HG03139 (cell line): ENCODE measurements around the gene TMCC1.
"Not testable (repeated sequence)": the region's sequence is repeated elsewhere in the genome, so short reads cannot be mapped to it uniquely, and the experiment has no call there.

Experiments
- ATAC-seq: cut with Tn5 transposase; IDR thresholded peaks from one replicate; pipeline ENCODE4 v1.9.1; 2021; ENCODE audit not compliant: unreplicated experiment

Gene TMCC1

DNA sequence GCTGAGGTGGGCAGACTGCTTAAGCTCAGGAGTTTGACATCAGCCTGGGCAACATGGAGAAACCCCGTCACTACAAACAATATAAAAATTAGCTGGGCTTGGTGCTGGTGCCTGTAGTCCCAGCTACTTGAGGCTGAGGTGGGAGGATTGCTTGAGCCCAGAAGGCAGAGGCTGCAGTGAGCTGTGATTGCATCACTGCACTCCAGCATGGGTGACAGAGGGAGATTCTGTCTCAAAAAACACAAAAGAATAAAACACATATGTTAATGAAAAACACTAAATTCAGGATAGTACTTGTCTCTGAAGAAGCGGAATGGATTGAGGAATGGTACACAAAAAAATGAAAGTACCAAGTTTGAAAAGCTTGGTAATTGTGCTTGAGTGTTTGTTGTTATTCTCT lies 159.1 kb downstream of the TMCC1 start:
- ATAC-seq = no peak

DNA sequence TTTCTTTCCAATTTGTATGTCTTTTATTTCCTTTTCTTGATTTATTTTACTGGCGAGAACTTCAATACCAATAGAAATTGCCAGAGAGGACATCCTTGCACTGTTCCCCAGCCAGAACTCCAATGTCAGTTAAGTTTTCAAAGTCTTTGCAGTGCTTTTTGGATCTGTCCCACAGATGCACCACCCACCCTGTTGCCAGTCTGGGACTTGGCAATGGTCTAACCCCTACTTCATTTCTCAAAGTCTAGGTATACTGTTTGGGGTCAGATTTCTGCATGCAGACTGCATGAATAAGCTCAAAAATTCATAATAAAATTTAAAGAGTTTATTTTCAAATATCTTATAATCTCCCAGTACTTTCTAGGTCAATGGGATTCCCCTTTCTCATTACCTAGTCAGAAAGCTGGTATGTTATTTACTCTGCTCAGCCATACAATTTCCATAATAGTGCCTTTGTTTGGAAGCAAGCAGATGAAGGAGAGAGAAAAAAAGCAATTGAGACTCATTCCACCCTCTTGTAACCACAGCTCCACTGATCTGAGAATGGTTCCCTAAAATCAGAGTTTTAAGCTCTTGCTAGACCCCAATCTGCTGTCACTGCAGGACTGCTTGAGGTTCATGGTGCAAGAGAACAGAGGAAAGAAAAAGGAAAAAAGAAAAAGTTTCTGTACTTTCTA lies 161.2 kb downstream of the TMCC1 start:
- ATAC-seq = no peak

DNA sequence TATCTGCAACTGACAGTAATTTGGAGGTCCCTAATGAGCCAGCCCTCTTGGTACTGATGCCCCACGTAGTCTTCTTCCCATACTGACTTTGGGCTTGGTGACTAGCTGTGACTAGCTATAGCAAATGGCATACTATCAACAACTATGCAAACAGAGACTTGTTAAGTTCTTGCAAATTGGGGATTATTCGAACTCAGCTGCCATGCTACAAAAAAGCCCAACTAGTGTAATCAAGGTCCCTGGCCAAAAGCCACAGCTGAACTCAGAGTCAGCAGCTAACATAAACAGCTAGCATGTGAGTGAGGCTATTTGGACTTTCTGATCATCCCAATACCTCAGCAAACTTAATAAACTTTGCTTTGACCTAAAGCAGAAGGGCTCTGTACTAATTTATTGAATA lies 165.8 kb downstream of the TMCC1 start:
- ATAC-seq = no peak

DNA sequence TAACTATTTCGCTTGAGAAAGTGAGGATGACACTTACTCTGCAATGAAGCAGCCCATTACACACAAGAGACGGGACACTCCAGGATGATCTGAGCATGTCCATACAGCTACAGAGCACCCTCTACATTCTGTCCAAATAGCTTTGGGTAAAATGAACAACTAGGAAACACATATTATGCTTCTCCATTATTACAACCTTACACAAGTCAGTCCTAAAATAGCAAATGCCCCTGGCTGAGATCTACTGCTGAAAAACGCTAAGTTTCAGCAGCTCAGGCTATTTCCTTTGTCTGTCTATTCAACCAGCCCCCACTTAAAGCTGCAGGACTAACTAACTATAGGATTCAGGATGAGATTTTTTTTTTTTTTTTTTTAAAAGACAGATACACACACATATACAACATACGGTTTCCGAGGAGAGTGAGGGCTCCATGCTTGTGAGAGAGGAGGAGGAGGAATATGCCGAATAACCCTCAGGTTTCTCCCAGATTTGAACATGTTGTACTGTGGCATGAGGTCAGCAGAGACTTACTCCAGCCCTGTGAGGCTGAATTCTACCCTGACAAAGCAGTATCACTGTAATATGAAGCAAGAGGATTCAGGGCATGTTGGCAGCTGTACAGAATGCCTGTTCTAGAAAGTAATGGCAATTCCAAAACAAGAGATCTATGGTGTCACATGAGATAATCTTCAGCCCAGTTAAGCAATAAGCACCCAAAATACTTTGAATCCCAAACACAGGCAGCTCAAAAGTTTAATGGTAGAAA lies 169.8 kb downstream of the TMCC1 start:
- no peak for ATAC-seq

DNA sequence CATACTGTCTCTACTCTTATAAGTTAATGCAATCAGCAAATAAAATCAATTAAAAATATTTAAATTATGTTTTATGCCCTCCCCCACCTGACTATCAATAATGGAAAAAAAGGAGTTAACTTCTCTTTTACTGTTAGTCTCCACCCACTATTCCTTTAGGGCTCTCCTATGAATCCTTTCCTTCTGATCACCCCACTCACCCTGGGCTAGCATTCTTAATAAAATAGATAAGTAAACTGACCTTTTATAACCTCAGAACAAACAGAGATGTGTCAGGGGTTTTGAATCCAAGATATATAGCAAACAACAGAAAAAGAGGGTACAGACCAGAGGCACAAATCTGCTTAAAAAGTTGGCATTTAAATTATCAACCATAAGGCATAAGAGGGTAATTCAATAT lies 171.0 kb downstream of the TMCC1 start:
- ATAC-seq = no peak

DNA sequence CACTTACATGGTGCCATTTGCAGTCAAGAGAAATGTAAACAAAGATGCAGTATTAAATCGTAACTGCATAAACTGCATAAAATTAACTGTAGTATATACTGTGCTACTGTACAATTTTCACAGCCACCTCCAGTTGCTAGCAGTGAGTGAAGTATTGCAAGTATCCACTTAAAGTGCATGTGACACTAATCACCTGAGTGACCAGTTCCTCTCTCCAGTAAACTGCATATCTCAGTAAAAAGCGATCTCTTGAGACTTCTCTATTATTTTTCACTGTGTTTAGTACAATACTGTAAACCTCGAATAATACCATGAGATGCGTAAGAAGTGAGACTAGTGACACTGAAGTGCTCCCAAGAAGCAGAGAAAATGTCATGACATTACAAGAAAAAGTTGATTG lies 175.3 kb downstream of the TMCC1 start:
- no peak for ATAC-seq

DNA sequence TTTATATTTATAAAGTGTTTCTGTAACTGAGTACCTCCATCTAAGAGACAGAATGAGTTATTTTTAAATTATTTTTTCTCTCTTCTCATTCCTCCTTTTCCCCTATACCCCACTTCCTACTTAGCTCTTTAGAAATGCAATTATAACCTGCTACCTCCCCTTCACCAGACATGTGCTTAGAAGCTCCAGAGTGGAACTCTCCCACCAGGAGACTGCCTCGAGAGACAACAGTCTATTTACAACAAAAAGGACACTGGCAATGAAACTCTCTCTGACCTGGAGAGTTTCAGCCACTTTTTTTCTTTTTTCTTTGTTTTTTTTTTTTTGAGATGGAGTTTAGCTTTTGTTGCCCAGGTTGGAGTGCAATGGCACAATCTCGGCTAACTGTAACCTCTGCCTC lies 177.7 kb downstream of the TMCC1 start:
- no peak for ATAC-seq

DNA sequence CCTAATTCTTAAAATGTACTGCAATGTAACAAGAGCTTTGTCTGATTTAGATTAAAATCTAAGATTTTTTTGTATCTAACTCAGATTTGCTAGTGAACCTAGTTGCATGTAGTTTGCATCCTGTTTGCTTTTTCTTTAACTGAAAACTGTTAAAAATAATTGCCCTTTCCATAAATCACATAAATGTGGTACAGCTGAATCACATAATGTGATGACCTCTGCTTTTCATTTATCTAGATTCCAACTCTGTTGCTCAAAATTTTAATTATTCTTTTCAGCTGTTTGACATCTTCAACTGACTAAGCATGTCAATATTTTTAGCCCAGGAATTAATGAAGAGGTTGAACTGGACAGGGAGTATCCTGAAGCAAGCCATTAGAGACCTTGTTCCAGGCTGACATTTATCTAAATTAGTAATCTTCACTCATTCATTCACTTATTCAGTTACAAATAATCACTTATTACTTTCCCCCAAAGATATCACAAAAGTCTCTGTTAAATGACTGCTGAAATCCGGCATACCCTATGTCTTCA lies 185.1 kb downstream of the TMCC1 start:
- no peak for ATAC-seq

DNA sequence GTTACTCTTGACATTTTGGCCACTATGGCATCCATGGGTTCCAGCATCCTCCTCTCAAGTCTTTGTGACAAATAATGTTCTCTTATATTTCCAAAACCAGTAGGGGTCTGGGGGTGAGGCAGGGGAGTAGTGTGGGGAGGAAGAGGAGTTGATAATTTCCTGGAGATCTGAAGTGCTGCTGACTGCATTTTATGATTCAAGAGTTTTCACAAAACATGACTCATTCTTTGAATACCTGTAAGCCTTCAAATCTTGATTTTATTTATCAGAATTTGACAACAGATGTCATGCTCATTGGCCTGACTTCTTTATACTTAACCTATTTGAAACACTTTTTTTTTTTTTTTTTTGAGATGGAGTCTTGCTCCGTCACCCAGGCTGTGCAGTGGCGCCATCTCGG lies 188.2 kb downstream of the TMCC1 start:
- ATAC-seq = no peak

DNA sequence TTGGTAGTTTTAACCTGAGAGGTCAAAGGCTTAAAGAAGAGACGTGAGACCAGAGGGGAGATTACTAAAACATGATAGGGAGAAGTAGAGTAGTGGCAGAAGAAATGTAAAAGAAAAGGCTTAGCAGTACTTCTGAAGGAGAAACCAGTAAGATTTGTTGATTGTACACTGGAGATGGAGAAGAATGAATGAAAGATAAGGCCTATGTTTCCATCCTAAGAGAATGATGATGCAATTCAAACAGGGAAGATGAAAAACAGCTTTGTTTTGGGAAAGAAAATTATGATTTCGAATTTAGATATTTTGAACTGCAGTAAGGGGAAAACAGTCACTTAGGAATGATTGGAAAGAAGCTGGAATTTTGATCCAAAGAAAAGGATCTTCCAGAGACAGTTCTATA lies 189.6 kb downstream of the TMCC1 start:
- ATAC-seq = no peak

DNA sequence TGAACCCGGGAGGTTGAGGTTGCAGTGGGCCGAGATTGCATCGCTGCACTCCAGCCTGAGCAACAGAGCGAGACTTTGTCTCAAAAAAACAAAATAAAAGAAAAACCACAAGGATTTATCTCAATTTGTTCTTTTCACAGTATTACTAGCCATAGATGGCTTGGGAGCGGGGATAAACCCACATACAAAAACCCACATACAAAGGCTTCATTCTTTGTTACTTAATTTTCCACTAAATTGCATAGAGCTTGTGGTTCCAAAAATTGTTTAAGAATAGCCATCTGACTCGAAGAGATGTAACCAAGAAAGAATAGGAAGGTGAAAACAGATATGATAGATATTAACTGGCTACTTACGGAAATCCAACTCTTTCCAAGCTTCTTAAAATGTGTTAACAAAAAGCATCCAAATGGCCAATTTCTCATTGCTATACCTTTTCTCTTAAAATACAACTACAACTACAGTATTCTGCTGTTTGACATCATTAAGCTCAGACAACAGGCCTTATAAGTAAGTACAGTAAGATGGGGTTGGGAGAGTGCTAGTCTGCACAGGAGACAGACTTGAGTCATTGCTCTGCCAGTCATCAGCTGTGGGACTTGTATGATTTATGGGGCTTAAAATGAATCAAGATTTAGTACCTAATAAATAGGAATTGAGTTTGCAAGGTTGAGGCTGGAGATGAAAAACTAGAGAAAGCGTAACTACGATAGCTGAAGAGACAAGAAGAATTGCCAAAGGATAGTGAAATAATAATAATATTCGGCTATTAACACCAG lies 190.4 kb downstream of the TMCC1 start:
- no peak for ATAC-seq

DNA sequence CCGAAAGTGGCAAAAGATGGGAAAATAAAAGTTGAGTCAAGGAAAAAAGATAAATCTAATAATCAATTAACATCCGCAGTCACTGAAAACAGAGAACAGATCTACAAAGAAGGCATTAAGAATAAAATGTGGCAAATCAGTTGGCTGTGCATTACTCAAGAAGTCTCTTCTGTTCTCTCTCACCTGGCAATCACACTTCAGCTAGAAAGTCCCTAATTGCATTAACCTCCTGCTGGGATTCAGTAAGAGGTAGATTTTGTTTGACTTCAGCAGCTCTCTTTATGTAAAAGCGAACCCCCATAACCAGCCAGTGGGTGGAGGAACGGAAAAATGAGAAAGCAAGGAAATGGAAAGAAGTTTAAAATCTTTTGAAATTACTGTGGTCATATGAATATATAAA lies 192.3 kb downstream of the TMCC1 start:
- ATAC-seq = no peak

DNA sequence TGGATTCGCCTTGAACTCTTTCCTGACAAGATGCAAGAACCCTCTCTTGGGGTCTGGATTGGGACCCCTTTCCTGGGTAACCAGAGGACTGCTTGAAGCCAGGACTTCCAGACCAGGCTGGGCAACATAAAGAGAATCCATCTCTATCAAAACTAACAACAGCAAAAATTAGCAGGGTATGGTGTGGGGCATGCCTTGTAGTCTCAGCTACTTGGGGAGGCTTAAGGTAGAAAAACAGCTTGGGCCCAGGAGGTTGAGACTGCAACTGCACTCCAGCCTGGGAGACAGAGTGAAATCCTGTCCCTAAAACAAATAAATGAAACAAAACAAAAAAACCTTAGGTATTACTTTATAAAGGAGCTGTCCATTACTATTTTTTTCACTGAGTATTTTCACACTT lies 193.9 kb downstream of the TMCC1 start:
- ATAC-seq = no peak

DNA sequence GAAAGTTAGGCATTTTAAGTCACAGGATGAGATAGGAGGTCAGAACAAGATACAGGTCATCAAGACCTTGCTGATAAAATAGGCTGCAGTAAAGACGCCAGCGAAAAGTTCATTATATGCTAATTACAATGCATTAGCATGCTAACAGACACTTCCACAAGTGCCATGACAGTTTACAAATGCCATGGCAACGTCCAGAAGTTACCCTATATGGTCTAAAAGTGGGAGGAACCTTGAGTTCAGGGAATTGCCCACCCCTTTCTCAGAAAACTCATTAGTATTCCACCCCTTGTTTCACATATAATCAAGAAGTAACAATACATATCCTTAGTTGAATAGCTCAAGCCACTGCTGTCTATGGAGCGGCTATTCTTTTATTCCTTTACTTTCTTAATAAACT lies 194.3 kb downstream of the TMCC1 start:
- ATAC-seq = no peak

DNA sequence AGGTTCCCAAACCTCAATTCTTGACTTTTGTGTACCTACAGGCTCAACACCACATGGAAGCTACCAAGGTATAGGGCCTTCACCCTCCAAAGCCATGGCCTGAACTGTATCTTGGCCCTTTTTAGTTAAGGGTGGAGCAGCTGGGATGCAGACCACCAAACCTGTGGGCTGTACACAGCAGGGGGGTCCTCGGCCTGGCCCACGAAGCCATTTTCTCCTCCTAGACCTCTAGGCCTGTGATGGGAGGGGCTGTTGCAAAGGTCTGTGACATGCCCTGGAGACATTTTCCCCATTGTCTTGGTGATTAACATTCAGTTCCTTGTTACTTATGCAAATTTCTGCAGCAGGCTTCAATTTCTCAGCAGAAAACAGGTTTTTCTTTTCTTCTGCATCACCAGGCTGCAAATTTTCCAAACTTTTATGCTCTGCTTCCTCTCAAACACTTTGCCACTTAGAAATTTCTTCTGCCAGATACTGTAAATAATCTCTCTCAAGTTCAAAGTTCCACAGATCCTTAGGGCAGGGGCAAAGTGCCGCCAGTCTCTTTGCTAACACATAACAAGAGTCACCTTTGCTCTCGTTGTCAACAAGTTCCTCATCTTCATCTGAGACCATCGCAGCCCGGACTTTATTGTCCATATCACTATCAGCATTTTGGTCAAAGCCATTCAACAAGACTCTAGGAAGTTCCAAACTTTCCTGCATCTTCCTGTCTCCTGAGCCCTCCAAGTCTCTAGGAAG lies 196.1 kb downstream of the TMCC1 start:
- ATAC-seq = no peak

DNA sequence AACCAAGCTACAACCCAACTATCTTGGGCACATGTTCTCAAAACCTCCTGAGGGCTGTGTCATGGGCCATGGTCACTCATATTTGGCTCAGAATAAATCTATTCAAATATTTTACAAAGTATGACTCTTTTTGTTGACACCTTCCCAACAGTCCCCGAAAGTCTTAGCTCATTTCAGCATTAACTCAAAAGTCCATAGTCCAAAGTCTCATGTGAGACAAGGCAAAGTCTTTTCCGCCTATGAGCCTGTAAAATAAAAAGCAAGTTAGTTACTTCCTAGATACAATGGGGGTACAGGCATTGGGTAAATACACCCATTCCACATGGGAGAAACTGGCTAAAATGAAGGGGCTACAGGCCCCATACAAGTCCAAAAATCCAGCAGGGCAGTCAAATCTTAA lies 197.1 kb downstream of the TMCC1 start:
- ATAC-seq = not testable (repeated sequence)

DNA sequence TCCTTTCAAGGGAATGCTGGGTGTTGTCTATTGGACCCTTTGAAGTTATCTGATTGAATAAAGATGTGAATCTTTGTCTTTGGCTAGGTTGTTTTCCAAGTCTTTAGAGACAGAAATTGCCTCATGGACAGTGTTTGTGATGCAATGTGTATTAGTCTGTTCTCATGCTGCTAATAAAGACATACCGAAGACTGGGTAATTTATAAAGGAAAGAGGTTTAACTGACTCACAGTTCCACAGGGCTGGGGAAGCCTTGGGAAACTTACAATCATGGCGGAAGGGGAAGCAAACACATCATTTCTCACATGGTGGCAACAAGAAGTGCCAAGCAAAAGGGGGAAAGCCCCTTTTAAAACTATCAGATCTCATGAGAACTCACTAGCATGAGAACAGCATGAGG lies 198.3 kb downstream of the TMCC1 start:
- no peak for ATAC-seq

DNA sequence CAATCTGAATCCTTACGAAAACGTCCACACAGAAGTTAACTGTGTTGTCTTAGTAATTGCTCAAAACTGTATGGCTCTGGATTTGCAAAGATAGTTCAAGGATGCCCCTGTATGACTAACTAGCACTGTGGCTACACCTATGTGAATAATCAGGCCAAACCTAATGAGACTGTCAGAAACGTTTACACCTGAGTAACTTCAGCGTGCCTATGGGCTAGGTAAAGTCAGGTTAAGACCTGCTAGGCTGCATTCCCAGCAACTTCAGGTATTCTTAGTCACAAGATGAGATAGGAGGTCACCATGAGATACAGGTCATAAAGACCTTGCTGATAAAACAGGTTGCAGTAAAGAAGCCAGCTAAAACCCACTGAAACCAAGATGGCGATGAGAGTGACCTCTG lies 199.3 kb downstream of the TMCC1 start:
- no peak for ATAC-seq

DNA sequence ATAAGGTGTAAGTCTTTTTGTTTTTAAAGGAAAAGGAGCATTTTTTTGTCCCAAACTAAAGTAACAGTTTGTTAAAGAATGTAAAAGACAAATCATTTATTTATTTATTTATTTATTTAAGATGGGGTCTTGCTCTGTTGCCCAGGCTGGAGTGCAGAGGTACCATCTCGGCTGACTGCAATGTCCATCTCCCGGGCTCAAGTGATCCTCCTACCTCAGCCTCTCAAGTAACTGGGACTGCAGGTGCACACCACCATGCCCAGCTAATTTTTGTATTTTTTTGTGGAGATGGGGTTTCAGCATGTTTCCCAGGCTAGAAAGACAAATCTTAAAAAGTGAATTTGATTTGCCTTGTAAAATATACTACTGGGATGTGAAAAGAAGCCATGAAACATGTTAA lies 200.8 kb downstream of the TMCC1 start:
- ATAC-seq = no peak

DNA sequence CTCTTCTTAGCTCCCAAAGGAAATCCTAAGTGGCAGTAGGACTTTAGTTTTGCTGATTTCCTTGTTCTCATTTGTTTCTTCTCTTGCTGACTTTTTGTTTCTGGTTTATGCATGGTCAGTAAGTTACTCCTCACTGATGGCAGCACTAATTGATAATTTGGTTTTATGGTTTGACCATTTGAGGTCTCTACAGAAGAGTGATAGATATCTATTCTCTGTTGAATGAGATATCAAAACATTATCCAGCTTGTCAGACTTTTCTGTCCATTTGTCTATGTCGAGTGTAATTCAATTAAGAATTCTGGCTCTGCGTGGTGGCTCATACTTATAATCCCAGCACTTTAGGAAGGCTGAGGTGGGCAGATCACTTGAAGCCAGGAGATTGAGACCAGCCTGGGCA lies 202.5 kb downstream of the TMCC1 start:
- ATAC-seq = no peak

DNA sequence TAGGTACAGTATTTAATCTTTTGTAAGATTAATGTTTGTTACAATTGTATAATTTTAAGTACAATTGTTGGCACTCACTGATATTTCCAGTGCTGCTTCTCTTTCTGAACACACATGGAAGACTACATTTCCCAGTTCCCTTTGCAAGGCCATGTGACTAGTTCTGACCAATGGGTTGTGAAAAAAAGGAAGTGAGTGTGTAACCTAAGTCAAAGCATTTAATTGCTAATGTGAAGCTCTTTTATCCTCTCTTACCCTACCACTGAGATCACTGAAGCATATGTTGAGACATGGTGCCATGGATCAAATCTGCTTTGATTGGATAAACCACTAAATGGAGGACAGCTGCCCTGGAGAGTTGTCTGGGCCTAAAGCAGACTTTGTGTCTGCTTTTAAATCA lies 203.1 kb downstream of the TMCC1 start:
- ATAC-seq = no peak
